ENCODE data around the gene IFNA2.
"Not testable (repeated sequence)": the region's sequence is repeated elsewhere in the genome, so short reads cannot be mapped to it uniquely, and the experiment has no call there.

The IFNA2 gene

GRCh38 chr9:21385131-21385670 is at the start of gene IFNA2:
Gene IFNA2 (minus strand): TSS chr9:21385398. CDS start chr9:21385329, 69 bp downstream.
- DNase-seq, result no peak

- DNase-seq, result not testable (repeated sequence)
These were observed 49.8 kb upstream of the IFNA2 start for GRCh38 chr9:21435015-21435383.

DNA sequence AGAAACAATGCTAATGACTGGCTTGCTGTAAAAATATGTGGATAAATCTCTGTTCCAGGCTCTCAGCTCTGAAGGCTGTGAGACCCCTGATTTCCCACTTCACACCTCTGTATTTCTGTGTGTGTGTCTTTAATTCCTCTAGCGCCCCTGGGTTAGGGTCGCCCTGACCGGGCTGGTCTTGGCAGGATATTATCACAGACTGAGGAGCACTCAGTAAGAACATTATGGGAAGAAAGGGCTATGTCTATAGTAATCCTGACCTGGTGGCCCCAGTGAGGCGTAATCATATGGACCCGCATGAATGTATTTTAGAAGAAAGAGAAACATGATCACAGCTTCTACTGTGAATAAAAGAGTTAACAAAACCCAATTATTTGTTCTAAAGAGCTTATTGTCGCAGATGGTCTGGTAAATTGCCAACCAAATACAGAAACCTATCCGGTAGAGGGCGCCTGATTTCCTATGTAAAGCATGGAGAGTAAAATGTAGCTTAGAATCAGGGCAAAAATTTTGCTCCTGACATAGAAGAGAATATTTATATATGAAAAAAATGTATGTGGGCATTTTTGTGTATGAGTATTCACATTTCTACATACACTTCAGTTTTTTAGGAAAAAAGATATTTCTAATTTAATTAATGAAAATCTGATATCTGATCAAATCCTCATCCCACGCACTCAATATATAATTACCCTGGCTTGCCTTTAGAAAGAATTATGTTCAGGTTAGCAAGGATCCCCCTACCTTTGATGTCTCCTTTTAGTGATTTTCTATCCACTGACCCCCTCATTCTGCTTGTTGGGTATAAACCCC is 49.2 kb upstream of the IFNA2 start:
- DNase-seq, result peak; percentile 67

DNA sequence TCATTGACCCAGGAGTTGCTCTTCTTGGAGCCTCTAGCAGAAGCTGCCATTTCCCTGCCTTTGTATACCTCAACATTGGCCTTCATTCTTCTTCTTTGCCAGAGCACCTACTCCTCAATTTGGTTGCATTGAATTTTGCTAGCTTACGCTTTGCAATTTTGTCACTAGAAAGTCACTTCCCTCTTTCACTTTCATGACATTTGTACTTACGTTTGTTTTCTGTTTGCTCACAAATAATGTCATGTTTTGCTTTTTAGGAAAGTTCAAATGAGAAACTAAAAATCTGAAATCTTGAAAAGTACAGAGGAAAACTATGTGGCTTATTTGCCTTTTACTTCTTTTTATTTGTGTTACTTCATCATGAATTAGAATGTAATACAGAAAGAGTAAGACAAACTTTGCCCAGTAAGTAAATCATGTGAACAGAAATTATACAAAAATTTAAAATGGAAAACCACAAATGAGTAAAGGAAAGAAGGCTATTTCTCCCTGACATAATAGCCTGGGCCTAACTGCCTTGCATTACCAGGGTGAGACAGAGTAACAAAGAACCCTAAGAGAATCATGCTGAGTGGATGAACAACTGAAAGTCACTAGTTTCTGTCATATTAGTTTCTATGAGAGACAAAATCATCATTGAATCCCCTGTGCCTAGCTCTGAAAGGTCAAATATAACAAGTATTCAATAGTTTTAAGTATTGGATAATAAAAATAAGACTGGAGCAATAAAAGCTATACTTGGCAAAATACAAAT is 47.7 kb upstream of the IFNA2 start:
- DNase-seq, result no peak

- DNase-seq, result no peak
These were observed 44.0 kb upstream of the IFNA2 start for GRCh38 chr9:21429191-21429590.

- no peak for DNase-seq
These were observed 43.0 kb upstream of the IFNA2 start for GRCh38 chr9:21428235-21428634.

- no peak for DNase-seq
These were observed 30.5 kb upstream of the IFNA2 start for GRCh38 chr9:21415493-21416267.

DNA sequence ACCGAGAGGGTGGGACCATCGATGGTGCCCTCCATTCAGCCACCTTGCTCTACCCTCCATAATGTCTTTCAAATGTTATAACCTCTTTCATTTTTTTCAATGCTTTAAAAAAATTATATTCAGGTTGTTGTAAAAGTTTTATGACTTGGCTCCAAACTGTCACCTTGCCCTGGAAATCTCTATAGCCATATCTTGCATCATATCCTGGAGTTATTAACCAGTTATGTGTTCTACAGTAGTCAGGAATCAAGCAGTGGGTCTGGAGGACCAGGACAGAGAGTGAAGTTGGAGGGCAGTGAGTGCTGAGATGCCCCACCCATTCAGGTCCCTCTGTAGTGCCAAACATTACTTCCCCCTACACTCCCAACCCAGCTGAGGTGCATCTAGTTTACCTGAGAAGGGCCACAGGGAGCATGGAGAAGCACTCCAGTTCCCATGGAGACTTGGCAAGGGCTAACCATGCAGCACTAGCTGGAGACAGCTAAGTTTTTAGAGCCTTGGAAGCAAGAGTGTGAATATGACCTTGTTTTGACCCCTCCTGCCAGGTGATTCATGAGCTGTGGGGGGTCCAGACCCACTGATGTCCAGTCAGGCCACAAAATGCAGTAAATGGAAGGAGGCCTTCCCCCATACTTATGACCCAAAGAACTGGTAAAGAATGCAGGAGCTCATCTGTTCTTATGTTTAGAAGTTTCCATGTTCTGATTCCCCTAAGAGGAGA is 29.2 kb upstream of the IFNA2 start:
- no peak for DNase-seq

- no peak for DNase-seq
These were observed 28.4 kb upstream of the IFNA2 start for GRCh38 chr9:21413624-21414023.

DNA sequence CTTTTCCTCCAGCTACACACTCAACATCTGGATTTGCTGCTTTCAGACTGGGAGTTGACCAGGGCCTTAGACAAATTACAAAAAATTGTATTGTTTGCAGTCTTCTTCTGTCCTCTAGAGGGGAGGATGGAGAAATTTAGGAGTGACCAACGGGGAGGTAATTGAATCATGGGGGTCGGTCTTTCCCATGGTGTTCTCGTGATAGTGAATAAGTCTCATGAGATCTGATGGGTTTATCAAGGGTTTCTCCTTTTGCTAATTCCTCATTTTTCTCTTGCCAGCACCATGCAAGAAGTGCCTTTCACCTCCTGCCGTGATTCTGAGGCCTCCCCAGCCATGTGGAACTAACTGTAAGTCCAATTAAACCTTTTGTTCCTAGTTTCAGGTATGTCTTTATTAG is 28.0 kb upstream of the IFNA2 start:
- DNase-seq, result no peak

GRCh38 chr9:21412107-21412506 is 26.9 kb upstream of the IFNA2 start:
- DNase-seq, result no peak

DNA sequence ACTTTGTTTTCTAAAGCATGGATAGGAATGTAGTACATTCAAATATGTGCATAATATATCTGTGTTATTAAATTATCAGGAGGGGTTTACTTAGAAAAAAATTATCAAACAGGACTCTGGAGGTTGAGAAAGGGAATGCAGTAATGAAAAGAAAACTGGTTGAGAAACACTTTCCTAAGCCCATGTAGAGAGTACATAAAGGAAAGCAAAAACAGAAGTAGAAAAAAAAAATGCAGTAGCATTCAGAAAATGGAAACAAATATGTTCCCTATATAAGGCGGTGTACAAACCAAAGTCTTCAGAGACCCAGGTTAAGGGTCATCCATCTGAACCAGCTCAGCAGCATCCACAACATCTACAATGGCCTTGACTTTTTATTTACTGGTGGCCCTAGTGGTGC is 23.6 kb upstream of the IFNA2 start, which contains the start of gene IFNA8:
TSS of gene IFNA8 (plus strand) at position 301 of the 400 bp plus-strand sequence. CDS start at position 361, 60 bp downstream.
- DNase-seq, result no peak

- DNase-seq, result no peak
These were observed 18.9 kb upstream of the IFNA2 start for GRCh38 chr9:21404146-21404545.

DNA sequence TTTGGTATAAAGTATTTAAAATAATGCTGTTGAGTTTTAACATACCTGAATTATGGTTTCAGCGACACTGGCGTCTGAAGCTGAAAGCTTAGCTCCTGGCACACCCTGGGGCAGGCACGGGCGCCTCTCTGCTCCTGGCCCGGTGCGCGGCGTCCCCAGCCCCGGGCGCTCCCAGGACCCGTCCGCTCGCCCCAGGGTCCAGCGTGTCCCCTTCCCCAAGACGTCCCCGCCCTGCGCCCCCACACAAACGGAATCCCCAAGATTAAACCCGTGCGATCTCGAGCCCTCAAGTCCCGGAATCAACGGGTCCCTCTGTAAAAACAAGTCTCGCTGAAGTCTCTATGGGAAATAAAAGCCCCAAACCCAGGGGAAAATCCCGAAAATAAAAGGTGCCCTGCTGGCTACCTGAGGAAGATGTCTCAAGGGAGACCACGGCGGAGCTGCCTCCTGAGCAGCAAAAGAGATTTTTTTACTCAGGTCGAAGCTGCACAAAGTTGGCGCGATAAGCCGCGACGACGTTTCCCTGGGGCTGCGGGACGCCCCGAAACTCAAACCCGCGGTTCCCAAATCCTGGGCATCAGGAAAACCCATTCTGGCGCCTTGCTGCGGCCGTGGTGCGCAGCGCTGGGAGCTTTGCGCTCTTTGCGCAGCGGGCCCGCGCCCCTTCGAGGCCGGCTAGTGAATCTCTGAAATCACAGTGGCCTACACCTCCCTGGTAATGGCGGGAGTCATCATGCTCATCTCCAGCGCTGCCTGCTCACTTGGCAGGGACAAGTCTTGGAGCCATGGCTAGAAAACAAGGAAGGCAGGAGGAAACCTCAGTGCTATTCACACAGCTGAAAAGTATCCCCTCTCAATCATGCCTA is 17.4 kb upstream of the IFNA2 start:
- peak; percentile 24 for DNase-seq

- DNase-seq, result no peak
These were observed 14.8 kb upstream of the IFNA2 start for GRCh38 chr9:21399956-21400355.

DNA sequence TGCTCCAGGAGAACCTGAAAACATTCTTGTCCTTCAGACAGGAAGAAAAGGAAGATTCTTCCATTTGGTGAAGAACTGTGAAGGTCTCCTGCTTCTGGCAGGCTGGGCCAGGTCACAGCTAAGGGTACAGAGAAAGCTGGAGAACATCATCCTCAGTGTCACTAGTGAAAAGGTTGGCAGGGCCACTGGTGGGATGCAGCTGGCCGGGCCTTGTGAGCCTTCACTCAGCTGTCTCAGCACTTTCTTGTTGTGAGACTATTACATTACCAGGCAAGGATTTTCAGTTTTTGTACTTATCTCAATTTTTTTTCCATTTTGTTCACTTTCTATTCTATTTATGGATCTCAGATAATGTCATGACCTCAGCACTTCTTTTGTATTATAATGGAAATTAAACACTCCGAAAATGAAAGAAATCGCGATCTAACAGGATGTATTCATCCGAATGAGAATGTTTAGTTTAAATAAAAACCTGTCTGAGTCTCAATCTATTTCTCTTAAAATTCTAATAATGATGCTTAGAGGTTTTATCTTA is 13.8 kb upstream of the IFNA2 start:
- DNase-seq, result no peak

GRCh38 chr9:21395778-21396717 is 10.8 kb upstream of the IFNA2 start:
- DNase-seq, result peak; percentile 18

- peak; percentile 8 for DNase-seq
These were observed 7.1 kb upstream of the IFNA2 start for GRCh38 chr9:21392270-21392669.

DNA sequence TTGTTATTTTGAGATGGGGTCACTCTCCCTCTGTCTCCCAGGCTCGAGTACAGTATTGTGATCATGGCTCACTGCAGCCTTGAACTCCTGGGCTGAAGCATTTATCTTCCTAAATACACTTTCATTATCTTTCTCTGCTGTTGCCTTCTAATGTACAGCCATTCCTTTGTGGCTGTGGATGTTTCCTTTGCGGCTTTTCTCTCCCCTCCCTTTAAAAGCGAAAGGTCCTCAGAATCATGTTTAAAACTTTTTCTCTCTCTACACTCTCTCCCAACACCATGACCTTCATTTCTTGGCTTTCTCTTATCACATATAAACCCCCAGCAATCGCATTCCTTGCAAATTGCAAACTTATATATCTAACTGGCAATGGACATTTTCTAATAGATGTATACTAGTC is 1.6 kb downstream of the IFNA2 start:
- no peak for DNase-seq

All from fibroblast of skin of right biceps (primary cell).